H1 (cell line): Measurements from ENCODE around the gene CDCA5. TPM values are rescaled to one million over a fixed set of nuclear protein-coding genes. Genes with fewer than 3 reads are reported as not detected.

Experiments used
- CTCF ChIA-PET: fragments of 300-600 bp; sonication (Branson Sonifier 250); formaldehyde crosslinking; loops from one replicate; lab custom pipeline; 2021; ENCODE audit not compliant: partially characterized antibody; lab: Charles Lee
- POLR2A ChIA-PET: fragments of 300-600 bp; sonication (Branson Sonifier 250); formaldehyde crosslinking; loops from one replicate; lab custom pipeline; 2021; ENCODE audit warnings: inconsistent platforms; ENCODE audit not compliant: partially characterized antibody; lab: Charles Lee
- DNase-seq, 2 experiments: peaks; one replicate each; pipeline versions ENCODE4 v3.0.0 to v3.0.0-alpha.2; 2010 to 2022; ENCODE audit warnings: low spot score in 2 of 2, low read depth in 1 of 2, mixed read lengths in 1 of 2
- FAIRE-seq: peaks from 2 replicates; lab custom pipeline; 2011; peaks lifted over from hg19 to GRCh38; lab: Jason Lieb, UNC
- H2AFZ ChIP-seq: 2 replicates; pipeline ENCODE4 v1.8.1; 2012; ENCODE audit warnings: low read length, inconsistent platforms
- H2AK5ac ChIP-seq: 2 replicates; pipeline ENCODE4 v1.6.1; 2013; ENCODE audit warnings: low read depth, low read length
- H2BK120ac ChIP-seq: replicated peaks from 2 replicates; pipeline ENCODE3; 2013; ENCODE audit warnings: low read depth, low read length, inconsistent platforms
- H2BK12ac ChIP-seq: 2 replicates; pipeline ENCODE4 v1.6.1; 2013; ENCODE audit warnings: low read depth, low read length
- H2BK15ac ChIP-seq: 2 replicates; pipeline ENCODE4 v1.6.1; 2013; ENCODE audit warnings: low read length
- H2BK20ac ChIP-seq: 2 replicates; pipeline ENCODE4 v1.6.1; 2013; ENCODE audit warnings: low read length
- H2BK5ac ChIP-seq: 2 replicates; pipeline ENCODE4 v1.6.1; 2013; ENCODE audit warnings: low read depth, low read length
- H3K14ac ChIP-seq: 2 replicates; pipeline ENCODE4 v1.6.1; 2013; ENCODE audit warnings: inconsistent platforms; ENCODE audit not compliant: insufficient read length
- H3K18ac ChIP-seq: 2 replicates; pipeline ENCODE4 v1.6.1; 2013; ENCODE audit warnings: low read length; ENCODE audit errors: extremely low read depth
- H3K23ac ChIP-seq: 2 replicates; pipeline ENCODE4 v1.6.1; 2013; ENCODE audit warnings: inconsistent platforms; ENCODE audit not compliant: insufficient read length
- H3K23me2 ChIP-seq: 2 replicates; pipeline ENCODE4 v1.6.1; 2013; ENCODE audit warnings: low read depth, low read length
- H3K27ac ChIP-seq: 2 replicates; pipeline ENCODE4 v1.6.1; 2011; ENCODE audit warnings: low read depth, low read length, inconsistent platforms
- H3K27me3 ChIP-seq, 4 experiments: replicated peaks in 1 of 4; 1 replicate in 1 of 4; 2 replicates in 3 of 4; pipeline versions ENCODE4 v1.6.1 to v1.8.1; 2011 to 2013; ENCODE audit warnings: low read length in 3 of 4, mild to moderate bottlenecking in 3 of 4, inconsistent platforms in 2 of 4, mixed read lengths in 2 of 4, moderate library complexity in 1 of 4; ENCODE audit not compliant: control insufficient read depth in 3 of 4, insufficient read depth in 3 of 4; ENCODE audit errors: extremely low read depth in 1 of 4
- H3K36me3 ChIP-seq, 4 experiments: 2 replicates each; pipeline versions ENCODE4 v1.6.1 to v1.8.1; 2011 to 2013; ENCODE audit warnings: mild to moderate bottlenecking in 4 of 4, low read length in 3 of 4, moderate library complexity in 2 of 4, control low read depth in 1 of 4, inconsistent platforms in 1 of 4; ENCODE audit not compliant: insufficient read depth in 4 of 4, control insufficient read depth in 2 of 4
- H3K4ac ChIP-seq: replicated peaks from 2 replicates; pipeline ENCODE3; 2013; ENCODE audit warnings: low read length, low read depth, mixed read lengths, inconsistent platforms; ENCODE audit not compliant: insufficient read length
- H3K4me1 ChIP-seq, 4 experiments: replicated peaks in 1 of 4; 1 replicate in 1 of 4; 2 replicates in 3 of 4; pipeline versions ENCODE4 v1.6.1 to v1.8.1; 2011 to 2013; ENCODE audit warnings: low read length in 3 of 4, inconsistent platforms in 2 of 4, mixed read lengths in 1 of 4; ENCODE audit not compliant: insufficient read depth in 4 of 4, control insufficient read depth in 3 of 4
- H3K4me2 ChIP-seq, 2 experiments: 2 replicates each; pipeline versions ENCODE4 v1.6.1 to v1.8.1; 2011 to 2013; ENCODE audit warnings: low read depth in 2 of 2, low read length in 2 of 2, control low read depth in 1 of 2, inconsistent platforms in 1 of 2, mild to moderate bottlenecking in 1 of 2; ENCODE audit not compliant: insufficient read depth in 1 of 2
- H3K4me3 ChIP-seq, 4 experiments: fragments of 200-600, 300-600 bp in 1 of 4; sonication (generic), shearing (Covaris generic), sonication (Bioruptor Twin) in 1 of 4; 2 replicates each; pipeline versions ENCODE4 v1.5.1 to v1.8.1; 2011 to 2016; ENCODE audit warnings: low read length in 4 of 4, low read depth in 3 of 4, control low read depth in 2 of 4, inconsistent platforms in 2 of 4, mild to moderate bottlenecking in 2 of 4, mixed read lengths in 1 of 4, moderate library complexity in 1 of 4; ENCODE audit not compliant: insufficient read depth in 2 of 4; ENCODE audit errors: extremely low read depth in 1 of 4
- H3K56ac ChIP-seq: replicated peaks from 2 replicates; pipeline ENCODE3; 2013; ENCODE audit warnings: low read depth, mild to moderate bottlenecking, mixed read lengths, low read length, inconsistent platforms; ENCODE audit not compliant: insufficient read length
- H3K79me1 ChIP-seq: 2 replicates; pipeline ENCODE4 v1.6.1; 2013; ENCODE audit warnings: low read depth, low read length, control low read depth
- H3K79me2 ChIP-seq, 2 experiments: 2 replicates each; pipeline versions ENCODE4 v1.6.1 to v1.8.1; 2012 to 2013; ENCODE audit warnings: low read length in 2 of 2, mild to moderate bottlenecking in 2 of 2, inconsistent platforms in 1 of 2; ENCODE audit not compliant: insufficient read depth in 2 of 2, control insufficient read depth in 1 of 2
- H3K9ac ChIP-seq, 4 experiments: replicated peaks in 1 of 4; 1 replicate in 1 of 4; 2 replicates in 3 of 4; pipeline versions ENCODE4 v1.6.1 to v1.8.1; 2011 to 2013; ENCODE audit warnings: low read depth in 3 of 4, low read length in 3 of 4, control low read depth in 2 of 4, mild to moderate bottlenecking in 2 of 4, moderate library complexity in 2 of 4, inconsistent platforms in 1 of 4; ENCODE audit errors: extremely low read depth in 1 of 4
- H3K9me3 ChIP-seq, 2 experiments: 2 replicates each; pipeline versions ENCODE4 v1.6.1 to v1.8.1; 2012 to 2013; ENCODE audit warnings: mild to moderate bottlenecking in 2 of 2, moderate library complexity in 2 of 2, control low read depth in 1 of 2, inconsistent platforms in 1 of 2, low read depth in 1 of 2, low read length in 1 of 2, mixed read lengths in 1 of 2; ENCODE audit not compliant: insufficient read depth in 2 of 2
- H4K20me1 ChIP-seq, 2 experiments: replicated peaks in 1 of 2; 2 replicates each; pipeline versions ENCODE3 to v1.8.1; 2011 to 2013; ENCODE audit warnings: inconsistent platforms in 2 of 2, low read length in 2 of 2, mild to moderate bottlenecking in 1 of 2; ENCODE audit not compliant: insufficient read depth in 2 of 2, control insufficient read depth in 1 of 2
- H4K5ac ChIP-seq: 2 replicates; pipeline ENCODE4 v1.6.1; 2013; ENCODE audit warnings: low read length, low read depth, mixed read lengths, inconsistent platforms; ENCODE audit not compliant: insufficient read length
- H4K8ac ChIP-seq: 2 replicates; pipeline ENCODE4 v1.8.0; 2013; ENCODE audit warnings: mild to moderate bottlenecking, moderate library complexity, low read length, inconsistent platforms; ENCODE audit not compliant: insufficient read depth; ENCODE audit errors: extremely low read depth
- H4K91ac ChIP-seq: replicated peaks from 2 replicates; pipeline ENCODE3; 2013; ENCODE audit warnings: low read length, mixed read lengths, inconsistent platforms; ENCODE audit not compliant: insufficient read length
- CEBPB ChIP-seq: IDR thresholded peaks from 2 replicates; pipeline ENCODE4 v1.6.1; 2012; ENCODE audit warnings: low read depth, low read length
- CHD1 ChIP-seq: IDR thresholded peaks from 2 replicates; pipeline ENCODE4 v1.6.1; 2012; ENCODE audit warnings: low read depth, low read length, improper control_type of control experiment
- CTCF ChIP-seq, 3 experiments: IDR thresholded peaks; 1 replicate in 2 of 3; 2 replicates in 1 of 3; pipeline versions ENCODE4 v1.5.1 to v1.6.1; 2011; ENCODE audit warnings: low read length in 3 of 3, mild to moderate bottlenecking in 3 of 3, inconsistent platforms in 2 of 3, low read depth in 1 of 3, moderate library complexity in 1 of 3; ENCODE audit not compliant: insufficient read depth in 1 of 3; ENCODE audit errors: control extremely low read depth in 1 of 3
- EGR1 ChIP-seq: IDR thresholded peaks from 2 replicates; pipeline ENCODE4 v1.6.1; 2011; ENCODE audit warnings: low read depth, low read length, borderline replicate concordance
- EP300 ChIP-seq, 2 experiments: IDR thresholded peaks; 1 replicate in 1 of 2; 2 replicates in 1 of 2; pipeline ENCODE4 v1.6.1; 2011 to 2012; ENCODE audit warnings: low read depth in 2 of 2, low read length in 2 of 2, mild to moderate bottlenecking in 2 of 2, borderline replicate concordance in 1 of 2, inconsistent platforms in 1 of 2, moderate library complexity in 1 of 2
- EZH2 ChIP-seq: fragments of 200-600 bp; sonication (generic); IDR thresholded peaks from 2 replicates; pipeline ENCODE4 v1.7.1; 2012; ENCODE audit warnings: low read depth, mild to moderate bottlenecking, moderate library complexity, low read length, inconsistent platforms; ENCODE audit not compliant: severe bottlenecking
- HDAC6 ChIP-seq: IDR thresholded peaks from one replicate; pipeline ENCODE4 v1.7.1; 2012; ENCODE audit warnings: low read depth, mild to moderate bottlenecking, inconsistent platforms, low read length, moderate library complexity
- KDM4A ChIP-seq: IDR thresholded peaks from one replicate; pipeline ENCODE4 v1.7.1; 2012; ENCODE audit warnings: low read depth, mild to moderate bottlenecking, moderate library complexity, low read length, inconsistent platforms; ENCODE audit not compliant: severe bottlenecking
- POLR2A ChIP-seq, 2 experiments: IDR thresholded peaks; 1 replicate in 1 of 2; 2 replicates in 1 of 2; pipeline ENCODE4 v1.6.1; 2011; ENCODE audit warnings: low read depth in 2 of 2, low read length in 2 of 2, mild to moderate bottlenecking in 2 of 2; ENCODE audit errors: control extremely low read depth in 1 of 2
- TEAD4 ChIP-seq: IDR thresholded peaks from 2 replicates; pipeline ENCODE4 v1.6.1; 2012; ENCODE audit warnings: low read depth, low read length, inconsistent platforms, mixed read lengths
- ZNF274 ChIP-seq: IDR thresholded peaks from 2 replicates; pipeline ENCODE4 v1.7.0; 2012; ENCODE audit warnings: low read length, borderline replicate concordance; ENCODE audit errors: extremely low read depth
- WGBS, 2 experiments: shearing (Covaris generic) in 1 of 2; methylation state at CpG; one replicate each; pipeline versions ENCODE4 v1.1.6 to v1.1.7; 2013 to 2015; ENCODE audit warnings: low lambda C conversion rate in 2 of 2, mixed read lengths in 2 of 2, inconsistent platforms in 1 of 2, low coverage in 1 of 2, missing lambda C conversion rate in 1 of 2; ENCODE audit not compliant: insufficient replicate concordance in 2 of 2, insufficient coverage in 1 of 2, insufficient read length in 1 of 2; ENCODE audit errors: extremely low coverage in 1 of 2, missing lambda C conversion rate in 1 of 2; 5-methylcytosine and 5-hydroxymethylcytosine counted together
- polyA plus RNA-seq, 7 experiments: library from polyadenylated mRNA; depleted of rRNA in 3 of 7; stranded (reverse) in 5 of 7; unstranded in 2 of 7; fragments of >200 nt in 5 of 7; fragments of 200-250 nt in 2 of 7; gene quantifications; 1 replicate in 5 of 7; 2 replicates in 1 of 7; 4 replicates in 1 of 7; pipeline versions ENCODE4 v1.2.1 to v1.2.3, GENCODE V29; 2011 to 2013; ENCODE audit warnings: missing spikeins in 2 of 7, mixed read lengths in 2 of 7
- total RNA-seq: library from RNA; stranded (reverse); fragmentation: NEBNext Ultra II Directional; extraction: Animal tissue kit (Norgen Biotek cat#: 25700); gene quantifications from 2 replicates; pipeline ENCODE4 v1.2.1, GENCODE V29; 2021

The CDCA5 gene
- total and polyA plus RNA-seq, 2 of the 8 experiments (the other 6 are each of a cell fraction or from before 2014, with no cell fraction given), result 39.2 to 87.0 TPM

GRCh38 chr11:65065851-65066250, 18.0 kb downstream of the CDCA5 start:
- no peak overlapping the region for H3K23ac ChIP-seq
- 98% methylated on average over 5 of the region's 7 CpGs; no CpG with 5 or more reads in 1 of the 2 experiments for WGBS, 2 experiments
- CTCF ChIA-PET, result interaction anchor here (0.7 to 3.1 kb wide), 6 partner anchors 8 to 219 kb away, joined by 3 to 21 read pairs (median 5); no protein-coding TSS in a partner anchor
- no peaks in the 10 kb centered on the region for H3K79me1 ChIP-seq
- peak overlapping the region; percentile 92; the same call in 1 of the 2 replicates for H2BK12ac ChIP-seq
- no peaks in the 10 kb centered on the region for H3K79me2 ChIP-seq
- H3K4me2 ChIP-seq, result peak overlapping the region; percentile 31 to 55; a peak in 1 of 4 replicates
- H3K18ac ChIP-seq, result peak overlapping the region; percentile 95; the same call in 1 of the 2 replicates
- no peak overlapping the region for H2BK120ac ChIP-seq
- no peaks in the 10 kb centered on the region for H3K9me3 ChIP-seq
- H2BK20ac ChIP-seq, result no peak overlapping the region
- peak overlapping the region; percentile 34 for H4K5ac ChIP-seq
- H4K8ac ChIP-seq, result peak overlapping the region; percentile 81; the same call in 1 of the 2 replicates
- no peaks in the 10 kb centered on the region for H4K20me1 ChIP-seq
- H3K36me3 ChIP-seq, result no peaks in the 10 kb centered on the region
- H3K4me3 ChIP-seq, result no peak overlapping the region
- peak overlapping the region; percentile 52; the same call in 1 of the 2 replicates for H3K27ac ChIP-seq
- no peak overlapping the region for H3K14ac ChIP-seq
- H3K27me3 ChIP-seq, result no peaks in the 10 kb centered on the region
- no peak overlapping the region for H3K56ac ChIP-seq
- H2AFZ ChIP-seq, result no peak overlapping the region
- 0 out of 7 replicates have a peak overlapping the region, but pooled peaks of 1 of the 4 experiments have one; percentile 48 for H3K9ac ChIP-seq
- no peak overlapping the region for H2AK5ac ChIP-seq
- H2BK5ac ChIP-seq, result peak overlapping the region; percentile 69; the same call in 1 of the 2 replicates
- POLR2A ChIA-PET, result interaction anchor here (0.9 to 21.6 kb wide), 10 partner anchors 10 to 288 kb away, joined by 3 to 230 read pairs (median 4); partner anchors contain the start of genes ARL2, EHD1, FAU and MRPL49
- DNase-seq (no peak), FAIRE-seq (no peak)
- H3K23me2 ChIP-seq, result no peaks in the 10 kb centered on the region
- H3K4me1 ChIP-seq, result peaks cover 5 to 23% (median 17%) of the 10 kb centered on the region in 4 experiments
- H2BK15ac ChIP-seq, result peak overlapping the region; percentile 12; the same call in 1 of the 2 replicates
- peak overlapping the region; percentile 79 for H4K91ac ChIP-seq
- H3K4ac ChIP-seq, result peak overlapping the region; percentile 95
- no peak for TF ChIP-seq POLR2A (IDR thresholded peaks at IDR 0.05; ENCODE audit: control extremely low read depth in 1 of 2, low read depth in 2 of 2, low read length in 2 of 2)
- no peak for TF ChIP-seq TEAD4
- no peak for TF ChIP-seq EGR1
- no peak for TF ChIP-seq HDAC6
- TF ChIP-seq KDM4A, result no peak
- TF ChIP-seq CEBPB, result no peak
- TF ChIP-seq ZNF274, result no peak
- no peak for TF ChIP-seq EZH2
- no peak for TF ChIP-seq CHD1
- TF ChIP-seq CTCF (IDR thresholded peaks at IDR 0.05; ENCODE audit: control extremely low read depth in 1 of 3, insufficient read depth in 1 of 3, low read depth in 1 of 3, low read length in 3 of 3), result no peak
- no peak for TF ChIP-seq EP300 (IDR thresholded peaks at IDR 0.05; ENCODE audit: borderline replicate concordance in 1 of 2, low read depth in 2 of 2, low read length in 2 of 2)
